H1 (cell line): ENCODE data around the gene MTAP. TPM values are rescaled to one million over a fixed set of nuclear protein-coding genes. Genes with fewer than 3 reads are reported as not detected.
A peak's percentile ranks its signal among the peaks of the same experiment; 100 is the strongest.

Experiments used
- CBX5 ChIP-seq: fragments of 300-800, 300-1000 bp; sonication (generic); IDR thresholded peaks from 2 replicates; pipeline ENCODE4 v1.7.1; 2016; ENCODE audit warnings: antibody characterized with exemption, low read length, low read depth
- CHD2 ChIP-seq: IDR thresholded peaks from 2 replicates; pipeline ENCODE4 v1.6.1; 2012; ENCODE audit warnings: low read length, improper control_type of control experiment
- CHD7 ChIP-seq: fragments of 300-600 bp; sonication (generic); IDR thresholded peaks from 2 replicates; pipeline ENCODE4 v1.7.1; 2012; ENCODE audit warnings: low read length, moderate library complexity, mild to moderate bottlenecking, inconsistent platforms; ENCODE audit not compliant: insufficient replicate concordance
- EGR1 ChIP-seq: IDR thresholded peaks from 2 replicates; pipeline ENCODE4 v1.6.1; 2011; ENCODE audit warnings: low read depth, low read length, borderline replicate concordance
- HDAC6 ChIP-seq: IDR thresholded peaks from one replicate; pipeline ENCODE4 v1.7.1; 2012; ENCODE audit warnings: low read depth, mild to moderate bottlenecking, inconsistent platforms, low read length, moderate library complexity
- JUN ChIP-seq: IDR thresholded peaks from 2 replicates; pipeline ENCODE4 v1.6.1; 2011; ENCODE audit warnings: low read depth, mild to moderate bottlenecking, improper control_type of control experiment, low read length
- KDM5A ChIP-seq: fragments of 200-600 bp; IDR thresholded peaks from 2 replicates; pipeline ENCODE4 v1.7.1; 2012; ENCODE audit warnings: mild to moderate bottlenecking, low read length, inconsistent platforms, mixed read lengths
- NRF1 ChIP-seq: IDR thresholded peaks from 2 replicates; pipeline ENCODE4 v1.6.1; 2011; ENCODE audit warnings: mild to moderate bottlenecking, low read depth, low read length, improper control_type of control experiment
- RXRA ChIP-seq: IDR thresholded peaks from 2 replicates; pipeline ENCODE4 v1.6.1; 2011; ENCODE audit warnings: low read depth, mild to moderate bottlenecking, low read length, moderate library complexity; ENCODE audit not compliant: insufficient read depth
- SIX5 ChIP-seq: IDR thresholded peaks from 2 replicates; pipeline ENCODE4 v1.6.1; 2011; ENCODE audit warnings: mild to moderate bottlenecking, low read depth, low read length
- YY1 ChIP-seq: IDR thresholded peaks from 2 replicates; pipeline ENCODE4 v1.6.1; 2011; ENCODE audit warnings: low read depth, mild to moderate bottlenecking, low read length
- polyA plus RNA-seq, 7 experiments: library from polyadenylated mRNA; depleted of rRNA in 3 of 7; stranded (reverse) in 5 of 7; unstranded in 2 of 7; fragments of >200 nt in 5 of 7; fragments of 200-250 nt in 2 of 7; gene quantifications; 1 replicate in 5 of 7; 2 replicates in 1 of 7; 4 replicates in 1 of 7; pipeline versions ENCODE4 v1.2.1 to v1.2.3, GENCODE V29; 2011 to 2013; ENCODE audit warnings: missing spikeins in 2 of 7, mixed read lengths in 2 of 7
- total RNA-seq: library from RNA; stranded (reverse); fragmentation: NEBNext Ultra II Directional; extraction: Animal tissue kit (Norgen Biotek cat#: 25700); gene quantifications from 2 replicates; pipeline ENCODE4 v1.2.1, GENCODE V29; 2021

The MTAP gene
- total and polyA plus RNA-seq, 2 of the 8 experiments (the other 6 are each of a cell fraction or from before 2014, with no cell fraction given): 16.4 to 100 TPM

- no peak for TF ChIP-seq CHD7
- peak; percentile 27; the same call in 1 of the 2 replicates for TF ChIP-seq YY1
- TF ChIP-seq NRF1: no peak
- no peak for TF ChIP-seq SIX5
- TF ChIP-seq CHD2: 0 out of 2 replicates have a peak, but pooled peaks have one; percentile 4
- no peak for TF ChIP-seq HDAC6
- TF ChIP-seq RXRA: no peak
- TF ChIP-seq KDM5A: no peak
- TF ChIP-seq JUN: no peak
- no peak for TF ChIP-seq CBX5
- TF ChIP-seq EGR1: peak; percentile 33
These were observed 172.4 kb downstream of the MTAP start (continued) for GRCh38 chr9:21974722-21975409.
